Measurements from ENCODE around the gene PITPNC1. TPM values are rescaled to one million over a fixed set of nuclear protein-coding genes. Genes with fewer than 3 reads are reported as not detected.
"Not testable (repeated sequence)": the region's sequence is repeated elsewhere in the genome, so short reads cannot be mapped to it uniquely, and the experiment has no call there.

The PITPNC1 gene
- total RNA-seq, 1 experiment from 2014 or later, result 20.8 TPM

- no peaks in the 10 kb centered on the region for H3K36me3 ChIP-seq (ENCODE audit: control insufficient read depth, insufficient read depth, low read length)
- POLR2A ChIA-PET, result no interaction called here
- no TSS peak for BruUV-seq (replicated peaks)
These were observed 93.1 kb downstream of the PITPNC1 start for GRCh38 chr17:67470163-67470562.

GRCh38 chr17:67471118-67471517 lies 94.0 kb downstream of the PITPNC1 start:
- ChIA-PET CTCF (no interaction called here), POLR2A (no interaction called here)
- intact Hi-C loops (cut with micrococcal nuclease; ENCODE audit: unreplicated experiment), result no loop called here
- Histone ChIP-seq H3K4me1 (ENCODE audit: control insufficient read depth, insufficient read depth, low read length) (peaks cover 15% of the 10 kb centered on the region), H3K9me3 (ENCODE audit: control insufficient read depth, insufficient read depth, low read depth, low read length) (no peaks in the 10 kb centered on the region), H3K27me3 (ENCODE audit: control insufficient read depth, insufficient read depth, low read length) (no peaks in the 10 kb centered on the region), H3K36me3 (ENCODE audit: control insufficient read depth, insufficient read depth, low read length) (no peaks in the 10 kb centered on the region), H3K27ac (ENCODE audit: low read length) (no peak overlapping the region), H3K4me3 (ENCODE audit: low read depth in 2 of 2, low read length in 2 of 2) (no peak overlapping the region)
- no peak for TF ChIP-seq SIN3A (IDR thresholded peaks at IDR 0.05; ENCODE audit: borderline replicate concordance, insufficient read depth, low read depth, low read length)
- in situ Hi-C loops (cut with HindIII; ENCODE audit: low pct_unique_long_range_greater_than_20kb, low sequenced_read_pairs), result no loop called here
- ATAC-seq, result no peak
- no peak for DNase-seq (ENCODE audit: low read depth, low spot score)
- no TSS peak for BruUV-seq (replicated peaks)

More at GRCh38 chr17:67470163-67470562, 93.1 kb downstream of the PITPNC1 start:
- no peak overlapping the region for H3K27ac ChIP-seq (ENCODE audit: low read length)
- H3K27me3 ChIP-seq (ENCODE audit: control insufficient read depth, insufficient read depth, low read length), result no peaks in the 10 kb centered on the region
- TF ChIP-seq, protein P1, sequence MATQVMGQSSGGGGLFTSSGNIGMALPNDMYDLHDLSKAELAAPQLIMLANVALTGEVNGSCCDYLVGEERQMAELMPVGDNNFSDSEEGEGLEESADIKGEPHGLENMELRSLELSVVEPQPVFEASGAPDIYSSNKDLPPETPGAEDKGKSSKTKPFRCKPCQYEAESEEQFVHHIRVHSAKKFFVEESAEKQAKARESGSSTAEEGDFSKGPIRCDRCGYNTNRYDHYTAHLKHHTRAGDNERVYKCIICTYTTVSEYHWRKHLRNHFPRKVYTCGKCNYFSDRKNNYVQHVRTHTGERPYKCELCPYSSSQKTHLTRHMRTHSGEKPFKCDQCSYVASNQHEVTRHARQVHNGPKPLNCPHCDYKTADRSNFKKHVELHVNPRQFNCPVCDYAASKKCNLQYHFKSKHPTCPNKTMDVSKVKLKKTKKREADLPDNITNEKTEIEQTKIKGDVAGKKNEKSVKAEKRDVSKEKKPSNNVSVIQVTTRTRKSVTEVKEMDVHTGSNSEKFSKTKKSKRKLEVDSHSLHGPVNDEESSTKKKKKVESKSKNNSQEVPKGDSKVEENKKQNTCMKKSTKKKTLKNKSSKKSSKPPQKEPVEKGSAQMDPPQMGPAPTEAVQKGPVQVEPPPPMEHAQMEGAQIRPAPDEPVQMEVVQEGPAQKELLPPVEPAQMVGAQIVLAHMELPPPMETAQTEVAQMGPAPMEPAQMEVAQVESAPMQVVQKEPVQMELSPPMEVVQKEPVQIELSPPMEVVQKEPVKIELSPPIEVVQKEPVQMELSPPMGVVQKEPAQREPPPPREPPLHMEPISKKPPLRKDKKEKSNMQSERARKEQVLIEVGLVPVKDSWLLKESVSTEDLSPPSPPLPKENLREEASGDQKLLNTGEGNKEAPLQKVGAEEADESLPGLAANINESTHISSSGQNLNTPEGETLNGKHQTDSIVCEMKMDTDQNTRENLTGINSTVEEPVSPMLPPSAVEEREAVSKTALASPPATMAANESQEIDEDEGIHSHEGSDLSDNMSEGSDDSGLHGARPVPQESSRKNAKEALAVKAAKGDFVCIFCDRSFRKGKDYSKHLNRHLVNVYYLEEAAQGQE (IDR thresholded peaks at IDR 0.05; ENCODE audit: insufficient read depth in 1 of 2, low read depth in 2 of 2, low read length in 1 of 2), result no peak
- TF ChIP-seq SIN3A (IDR thresholded peaks at IDR 0.05; ENCODE audit: borderline replicate concordance, insufficient read depth, low read depth, low read length) (no peak), TCF7L2 (IDR thresholded peaks at IDR 0.05; ENCODE audit: low read depth, low read length) (no peak), POLR2AphosphoS5 (IDR thresholded peaks at IDR 0.05; ENCODE audit: low read depth, low read length) (no peak)
- TF ChIP-seq, protein P2, sequence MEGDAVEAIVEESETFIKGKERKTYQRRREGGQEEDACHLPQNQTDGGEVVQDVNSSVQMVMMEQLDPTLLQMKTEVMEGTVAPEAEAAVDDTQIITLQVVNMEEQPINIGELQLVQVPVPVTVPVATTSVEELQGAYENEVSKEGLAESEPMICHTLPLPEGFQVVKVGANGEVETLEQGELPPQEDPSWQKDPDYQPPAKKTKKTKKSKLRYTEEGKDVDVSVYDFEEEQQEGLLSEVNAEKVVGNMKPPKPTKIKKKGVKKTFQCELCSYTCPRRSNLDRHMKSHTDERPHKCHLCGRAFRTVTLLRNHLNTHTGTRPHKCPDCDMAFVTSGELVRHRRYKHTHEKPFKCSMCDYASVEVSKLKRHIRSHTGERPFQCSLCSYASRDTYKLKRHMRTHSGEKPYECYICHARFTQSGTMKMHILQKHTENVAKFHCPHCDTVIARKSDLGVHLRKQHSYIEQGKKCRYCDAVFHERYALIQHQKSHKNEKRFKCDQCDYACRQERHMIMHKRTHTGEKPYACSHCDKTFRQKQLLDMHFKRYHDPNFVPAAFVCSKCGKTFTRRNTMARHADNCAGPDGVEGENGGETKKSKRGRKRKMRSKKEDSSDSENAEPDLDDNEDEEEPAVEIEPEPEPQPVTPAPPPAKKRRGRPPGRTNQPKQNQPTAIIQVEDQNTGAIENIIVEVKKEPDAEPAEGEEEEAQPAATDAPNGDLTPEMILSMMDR (IDR thresholded peaks at IDR 0.05), result no peak
- intact Hi-C loops (cut with micrococcal nuclease; ENCODE audit: unreplicated experiment), result no loop called here
- no peak for DNase-seq (ENCODE audit: low read depth, low spot score)
- H3K4me1 ChIP-seq (ENCODE audit: control insufficient read depth, insufficient read depth, low read length), result peaks cover 10% of the 10 kb centered on the region
- CTCF ChIA-PET, result no interaction called here
- H3K9me3 ChIP-seq (ENCODE audit: control insufficient read depth, insufficient read depth, low read depth, low read length), result no peaks in the 10 kb centered on the region
- no peak overlapping the region for H3K4me3 ChIP-seq (ENCODE audit: low read depth in 2 of 2, low read length in 2 of 2)
- no peak for ATAC-seq
- in situ Hi-C loops (cut with HindIII; ENCODE audit: low pct_unique_long_range_greater_than_20kb, low sequenced_read_pairs), result no loop called here

DNA sequence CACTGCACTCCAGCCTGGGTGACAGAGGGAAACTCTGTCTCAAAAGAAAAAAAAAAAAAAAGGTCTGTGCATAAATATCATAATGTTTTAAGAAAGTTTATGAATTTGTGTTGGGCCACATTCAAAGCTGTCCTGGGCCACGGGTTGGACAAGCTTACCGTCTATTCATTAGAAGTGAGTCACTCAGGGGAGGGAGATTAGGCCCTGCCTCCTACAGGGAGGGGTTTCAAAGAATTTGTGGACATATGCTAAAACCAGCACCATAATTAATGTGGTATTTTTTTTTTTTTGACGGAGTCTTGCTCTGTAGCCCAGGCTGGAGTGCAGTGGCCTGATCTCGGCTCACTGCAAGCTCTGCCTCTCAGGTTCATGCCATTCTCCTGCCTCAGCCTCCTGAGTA lies 95.5 kb downstream of the PITPNC1 start:
- CTCF ChIA-PET; ATAC-seq; in situ Hi-C loops (cut with HindIII; ENCODE audit: low pct_unique_long_range_greater_than_20kb, low sequenced_read_pairs): not testable (repeated sequence)

More for the DNA sequence above, 95.5 kb downstream of the PITPNC1 start:
- H3K27me3 ChIP-seq (ENCODE audit: control insufficient read depth, insufficient read depth, low read length); intact Hi-C loops (cut with micrococcal nuclease; ENCODE audit: unreplicated experiment); DNase-seq (ENCODE audit: low read depth, low spot score); H3K4me3 ChIP-seq (ENCODE audit: low read depth in 2 of 2, low read length in 2 of 2); BruUV-seq (replicated peaks); H3K9me3 ChIP-seq (ENCODE audit: control insufficient read depth, insufficient read depth, low read depth, low read length); H3K36me3 ChIP-seq (ENCODE audit: control insufficient read depth, insufficient read depth, low read length); H3K27ac ChIP-seq (ENCODE audit: low read length): not testable (repeated sequence)
- H3K4me1 ChIP-seq (ENCODE audit: control insufficient read depth, insufficient read depth, low read length), result peaks cover 15% of the 10 kb centered on the region
- POLR2A ChIA-PET, result interaction anchor here (0.7 kb wide), 2 partner anchors 163 to 554 kb away, joined by 5 read pairs; no protein-coding TSS in a partner anchor

Data from Panc1 (cell line).